Tibial nerve (tissue), 4 donors: Measurements from ENCODE around the gene NUP93. TPM values are rescaled to one million over a fixed set of nuclear protein-coding genes. Genes with fewer than 3 reads are reported as not detected.
"Not testable (repeated sequence)": the region's sequence is repeated elsewhere in the genome, so short reads cannot be mapped to it uniquely, and the experiment has no call there.

Experiments
- DNase-seq, 2 donors: peaks; one replicate each; pipeline ENCODE4 v3.0.0-alpha.2; 2019; ENCODE audit warnings: low spot score in 2 of 2
- H3K27ac ChIP-seq, 4 donors: fragments of 200-600 bp; sonication (generic) in 3 of 4; one replicate each; pipeline ENCODE4 v1.5.1; 2017 to 2019; ENCODE audit warnings: mild to moderate bottlenecking in 1 of 4
- H3K27me3 ChIP-seq, 2 donors: fragments of 200-600 bp; sonication (generic) in 1 of 2; one replicate each; pipeline versions ENCODE4 v1.5.1 to v1.6.0; 2017 to 2019
- H3K36me3 ChIP-seq, 3 donors: fragments of 200-600 bp; sonication (generic); one replicate each; pipeline ENCODE4 v1.5.1; 2018 to 2019
- H3K4me1 ChIP-seq, 4 donors: fragments of 200-600 bp; sonication (generic) in 3 of 4; one replicate each; pipeline ENCODE4 v1.5.1; 2017 to 2019
- H3K4me3 ChIP-seq, 4 donors: fragments of 200-600 bp; sonication (generic) in 3 of 4; one replicate each; pipeline ENCODE4 v1.5.1; 2017 to 2019; ENCODE audit warnings: mild to moderate bottlenecking in 1 of 4, moderate library complexity in 1 of 4
- H3K9me3 ChIP-seq, 4 donors: fragments of 200-600 bp; sonication (generic) in 3 of 4; one replicate each; pipeline ENCODE4 v1.5.1; 2017 to 2019
- EP300 ChIP-seq, 2 donors: sonication (generic); formaldehyde crosslinking; IDR thresholded peaks; one replicate each; pipeline ENCODE4 v1.6.1; 2017; ENCODE audit warnings: antibody characterized with exemption in 2 of 2, mild to moderate bottlenecking in 1 of 2
- POLR2A ChIP-seq, 2 donors: fragments of 450-650 bp; IDR thresholded peaks; one replicate each; pipeline ENCODE4 v1.6.1; 2017; ENCODE audit warnings: antibody characterized with exemption in 2 of 2, mild to moderate bottlenecking in 2 of 2, moderate library complexity in 2 of 2
- WGBS, 2 donors: methylation state at CpG; one replicate each; pipeline ENCODE4 v1.1.5; 2018; 5-methylcytosine and 5-hydroxymethylcytosine counted together
- total RNA-seq, 4 donors: library from RNA; depleted of rRNA; stranded (reverse); fragments of >200 nt; gene quantifications; one replicate each; pipeline ENCODE4 v1.1.0, GENCODE V29; 2016
- TF ChIP-seq, protein P1 (sequence below), 5 experiments: fragments of 200-600 bp in 3 of 5; fragments of 450-650 bp in 2 of 5; sonication (generic) in 3 of 5; IDR thresholded peaks; one replicate each; pipeline ENCODE4 v1.5.1; 2016 to 2019; ENCODE audit warnings: antibody characterized with exemption in 5 of 5, mild to moderate bottlenecking in 3 of 5, moderate library complexity in 2 of 5

NUP93 gene
- total RNA-seq, 4 donors from 2014 or later = 27.6 to 65.7 (median 43.8) TPM

DNA sequence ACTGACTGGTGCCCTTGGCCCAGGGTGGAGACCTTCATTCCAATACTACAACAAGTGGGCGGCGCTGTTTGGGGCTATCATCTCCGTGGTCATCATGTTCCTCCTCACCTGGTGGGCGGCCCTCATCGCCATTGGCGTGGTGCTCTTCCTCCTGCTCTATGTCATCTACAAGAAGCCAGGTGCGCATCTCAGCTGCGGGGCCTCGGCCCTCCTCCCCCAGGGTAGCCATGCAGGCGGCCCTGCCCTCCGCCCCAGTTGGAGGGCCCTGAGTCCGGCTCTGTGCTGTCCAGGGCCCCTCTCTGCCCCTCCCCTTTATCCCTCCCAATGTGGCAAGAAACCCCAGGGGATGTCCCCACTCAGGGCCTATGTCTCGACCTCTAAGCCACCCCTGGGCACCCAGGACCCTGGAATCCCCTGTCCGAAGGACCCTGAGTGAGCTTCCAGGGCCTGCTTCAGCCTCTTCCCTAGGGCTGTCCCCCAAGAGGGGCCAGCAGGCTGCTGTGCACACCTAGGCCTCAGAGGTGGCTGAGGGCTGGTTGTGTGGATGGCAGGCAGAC is 154.2 kb downstream of the NUP93 start:
- DNase-seq = no peak
- WGBS, 2 donors = 88 to 89% methylated on average over 13 to 14 of the region's 14 CpGs
- Histone ChIP-seq H3K27ac (no peak overlapping the region), H3K4me1 (no peaks in the 10 kb centered on the region), H3K36me3 (no peaks in the 10 kb centered on the region), H3K27me3 (no peaks in the 10 kb centered on the region), H3K4me3 (no peak overlapping the region), H3K9me3 (no peaks in the 10 kb centered on the region)
- TF ChIP-seq EP300 (IDR thresholded peaks at IDR 0.05) = no peak
- no peak for TF ChIP-seq POLR2A (IDR thresholded peaks at IDR 0.05)
- TF ChIP-seq, protein P1, sequence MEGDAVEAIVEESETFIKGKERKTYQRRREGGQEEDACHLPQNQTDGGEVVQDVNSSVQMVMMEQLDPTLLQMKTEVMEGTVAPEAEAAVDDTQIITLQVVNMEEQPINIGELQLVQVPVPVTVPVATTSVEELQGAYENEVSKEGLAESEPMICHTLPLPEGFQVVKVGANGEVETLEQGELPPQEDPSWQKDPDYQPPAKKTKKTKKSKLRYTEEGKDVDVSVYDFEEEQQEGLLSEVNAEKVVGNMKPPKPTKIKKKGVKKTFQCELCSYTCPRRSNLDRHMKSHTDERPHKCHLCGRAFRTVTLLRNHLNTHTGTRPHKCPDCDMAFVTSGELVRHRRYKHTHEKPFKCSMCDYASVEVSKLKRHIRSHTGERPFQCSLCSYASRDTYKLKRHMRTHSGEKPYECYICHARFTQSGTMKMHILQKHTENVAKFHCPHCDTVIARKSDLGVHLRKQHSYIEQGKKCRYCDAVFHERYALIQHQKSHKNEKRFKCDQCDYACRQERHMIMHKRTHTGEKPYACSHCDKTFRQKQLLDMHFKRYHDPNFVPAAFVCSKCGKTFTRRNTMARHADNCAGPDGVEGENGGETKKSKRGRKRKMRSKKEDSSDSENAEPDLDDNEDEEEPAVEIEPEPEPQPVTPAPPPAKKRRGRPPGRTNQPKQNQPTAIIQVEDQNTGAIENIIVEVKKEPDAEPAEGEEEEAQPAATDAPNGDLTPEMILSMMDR (IDR thresholded peaks at IDR 0.05) = no peak

- WGBS, 2 donors = 90 to 92% methylated on average over 13 of the region's 13 CpGs
- not testable (repeated sequence) for DNase-seq, H3K4me3 ChIP-seq, H3K4me1 ChIP-seq, H3K27ac ChIP-seq, H3K9me3 ChIP-seq, H3K36me3 ChIP-seq, H3K27me3 ChIP-seq
Observed at GRCh38 chr16:56884929-56885328, 155.0 kb downstream of the NUP93 start.

GRCh38 chr16:56885446-56886162 is 155.7 kb downstream of the NUP93 start:
- 72 to 75% methylated on average over 9 of the region's 9 CpGs for WGBS, 2 donors
- H3K4me1 ChIP-seq = no peaks in the 10 kb centered on the region
- no peaks in the 10 kb centered on the region for H3K36me3 ChIP-seq
- no peak overlapping the region for H3K27ac ChIP-seq
- no peak overlapping the region for H3K4me3 ChIP-seq
- no peak for TF ChIP-seq EP300 (IDR thresholded peaks at IDR 0.05)
- no peak for TF ChIP-seq POLR2A (IDR thresholded peaks at IDR 0.05)
- TF ChIP-seq, protein P1 (IDR thresholded peaks at IDR 0.05) = no peak
- DNase-seq = no peak
- no peaks in the 10 kb centered on the region for H3K27me3 ChIP-seq
- H3K9me3 ChIP-seq = no peaks in the 10 kb centered on the region

GRCh38 chr16:56886296-56886695 is 156.4 kb downstream of the NUP93 start:
- no peak for DNase-seq
- Histone ChIP-seq H3K4me3 (no peak overlapping the region), H3K9me3 (no peaks in the 10 kb centered on the region), H3K36me3 (no peaks in the 10 kb centered on the region), H3K27ac (no peak overlapping the region), H3K27me3 (no peaks in the 10 kb centered on the region), H3K4me1 (no peaks in the 10 kb centered on the region)
- TF ChIP-seq, protein P1 (IDR thresholded peaks at IDR 0.05) = no peak
- TF ChIP-seq EP300 (IDR thresholded peaks at IDR 0.05) (no peak), POLR2A (IDR thresholded peaks at IDR 0.05) (no peak)
- WGBS, 2 donors = 89 to 91% methylated on average over 12 of the region's 12 CpGs

DNA sequence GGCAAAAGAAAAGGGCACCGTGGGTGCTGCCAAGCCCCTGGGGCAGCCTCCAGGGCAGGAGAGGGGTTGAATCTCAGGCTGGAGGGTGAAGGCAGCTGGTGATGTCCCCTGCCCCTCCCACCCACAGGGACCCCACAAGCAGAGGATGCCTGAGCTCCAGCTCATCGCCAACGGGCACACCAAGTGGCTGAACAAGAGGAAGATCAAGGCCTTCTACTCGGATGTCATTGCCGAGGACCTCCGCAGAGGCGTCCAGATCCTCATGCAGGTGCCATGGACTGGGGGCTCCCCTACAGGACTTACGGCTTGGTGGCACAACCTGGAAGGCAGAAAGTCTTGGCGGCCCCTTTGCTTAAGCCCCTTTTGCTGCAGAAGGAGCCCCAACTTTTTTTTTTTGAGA is 156.9 kb downstream of the NUP93 start:
- Histone ChIP-seq H3K9me3 (no peaks in the 10 kb centered on the region), H3K4me3 (no peak overlapping the region), H3K27me3 (no peaks in the 10 kb centered on the region), H3K27ac (no peak overlapping the region), H3K4me1 (no peaks in the 10 kb centered on the region), H3K36me3 (no peaks in the 10 kb centered on the region)
- no peak for TF ChIP-seq POLR2A (IDR thresholded peaks at IDR 0.05)
- TF ChIP-seq EP300 (IDR thresholded peaks at IDR 0.05) = no peak
- TF ChIP-seq, protein P1 (IDR thresholded peaks at IDR 0.05) = no peak
- WGBS, 2 donors = 85% methylated on average over 9 of the region's 9 CpGs
- DNase-seq = no peak
